Mesendoderm (in vitro differentiated cells): ENCODE results near the gene PSMC6. TPM values are rescaled to one million over a fixed set of nuclear protein-coding genes. Genes with fewer than 3 reads are reported as not detected.

Source experiments
- DNase-seq: peaks from one replicate; pipeline ENCODE4 v3.0.0; 2013
- H2AK5ac ChIP-seq: 2 replicates; pipeline ENCODE4 v1.6.1; 2013; ENCODE audit warnings: low read length, inconsistent platforms
- H2BK120ac ChIP-seq: 2 replicates; pipeline ENCODE4 v1.6.1; 2013; ENCODE audit warnings: low read depth, mild to moderate bottlenecking, low read length, moderate library complexity, mixed read lengths
- H2BK15ac ChIP-seq: replicated peaks from 2 replicates; pipeline ENCODE4 v1.6.1; 2013; ENCODE audit warnings: low read depth, mild to moderate bottlenecking, moderate library complexity
- H2BK5ac ChIP-seq: 2 replicates; pipeline ENCODE4 v1.6.1; 2013; ENCODE audit warnings: low read length, inconsistent platforms
- H3K18ac ChIP-seq: 2 replicates; pipeline ENCODE4 v1.6.1; 2013; ENCODE audit warnings: mild to moderate bottlenecking, low read length, mixed read lengths
- H3K23ac ChIP-seq: one replicate; pipeline ENCODE4 v1.6.1; 2013; ENCODE audit warnings: low read length
- H3K27ac ChIP-seq: 2 replicates; pipeline ENCODE4 v1.5.1; 2013; ENCODE audit warnings: low read depth, mild to moderate bottlenecking, inconsistent platforms, low read length, moderate library complexity
- H3K27me3 ChIP-seq: 2 replicates; pipeline ENCODE4 v1.6.1; 2013; ENCODE audit warnings: low read length, control low read depth, mild to moderate bottlenecking, inconsistent platforms; ENCODE audit not compliant: insufficient read depth, poor library complexity
- H3K36me3 ChIP-seq: 2 replicates; pipeline ENCODE4 v1.6.1; 2013; ENCODE audit warnings: low read length, inconsistent platforms; ENCODE audit not compliant: control insufficient read depth, insufficient read depth
- H3K4ac ChIP-seq: one replicate; pipeline ENCODE4 v1.6.1; 2013; ENCODE audit warnings: low read depth, mild to moderate bottlenecking, low read length, moderate library complexity
- H3K4me1 ChIP-seq: 2 replicates; pipeline ENCODE4 v1.6.1; 2013; ENCODE audit warnings: low read depth, low read length, inconsistent platforms; ENCODE audit not compliant: control insufficient read depth
- H3K4me2 ChIP-seq: 2 replicates; pipeline ENCODE4 v1.6.1; 2013; ENCODE audit warnings: low read length
- H3K4me3 ChIP-seq: 2 replicates; pipeline ENCODE4 v1.5.1; 2013; ENCODE audit warnings: mild to moderate bottlenecking, low read length
- H3K56ac ChIP-seq: one replicate; pipeline ENCODE4 v1.6.1; 2013; ENCODE audit warnings: low read length
- H3K79me1 ChIP-seq: 2 replicates; pipeline ENCODE4 v1.6.1; 2013; ENCODE audit warnings: low read length, inconsistent platforms
- H3K79me2 ChIP-seq: 2 replicates; pipeline ENCODE4 v1.6.1; 2013; ENCODE audit warnings: mild to moderate bottlenecking, low read length; ENCODE audit not compliant: control insufficient read depth, insufficient read depth
- H3K9ac ChIP-seq: 2 replicates; pipeline ENCODE4 v1.6.1; 2013; ENCODE audit warnings: low read length, inconsistent platforms
- H4K5ac ChIP-seq: one replicate; pipeline ENCODE4 v1.6.1; 2013; ENCODE audit warnings: low read length
- H4K8ac ChIP-seq: one replicate; pipeline ENCODE4 v1.6.1; 2013; ENCODE audit warnings: low read depth, mild to moderate bottlenecking, control low read depth, low read length, moderate library complexity
- WGBS: extraction: QIAGEN DNeasy Blood & Tissue Kit; methylation state at CpG from one replicate; pipeline ENCODE4 v1.1.7; 2013; ENCODE audit warnings: low lambda C conversion rate, missing lambda C conversion rate; ENCODE audit not compliant: insufficient coverage; ENCODE audit errors: extremely low coverage; 5-methylcytosine and 5-hydroxymethylcytosine counted together
- polyA plus RNA-seq, 2 experiments: library from polyadenylated mRNA; stranded (reverse); fragments of 200-250 nt; gene quantifications; one replicate each; pipeline ENCODE4 v1.2.3, GENCODE V29; 2013

The PSMC6 gene
- polyA plus RNA-seq (2013, experiment 1 of 2): 122 TPM
- polyA plus RNA-seq (2013, experiment 2 of 2): 117 TPM

DNA sequence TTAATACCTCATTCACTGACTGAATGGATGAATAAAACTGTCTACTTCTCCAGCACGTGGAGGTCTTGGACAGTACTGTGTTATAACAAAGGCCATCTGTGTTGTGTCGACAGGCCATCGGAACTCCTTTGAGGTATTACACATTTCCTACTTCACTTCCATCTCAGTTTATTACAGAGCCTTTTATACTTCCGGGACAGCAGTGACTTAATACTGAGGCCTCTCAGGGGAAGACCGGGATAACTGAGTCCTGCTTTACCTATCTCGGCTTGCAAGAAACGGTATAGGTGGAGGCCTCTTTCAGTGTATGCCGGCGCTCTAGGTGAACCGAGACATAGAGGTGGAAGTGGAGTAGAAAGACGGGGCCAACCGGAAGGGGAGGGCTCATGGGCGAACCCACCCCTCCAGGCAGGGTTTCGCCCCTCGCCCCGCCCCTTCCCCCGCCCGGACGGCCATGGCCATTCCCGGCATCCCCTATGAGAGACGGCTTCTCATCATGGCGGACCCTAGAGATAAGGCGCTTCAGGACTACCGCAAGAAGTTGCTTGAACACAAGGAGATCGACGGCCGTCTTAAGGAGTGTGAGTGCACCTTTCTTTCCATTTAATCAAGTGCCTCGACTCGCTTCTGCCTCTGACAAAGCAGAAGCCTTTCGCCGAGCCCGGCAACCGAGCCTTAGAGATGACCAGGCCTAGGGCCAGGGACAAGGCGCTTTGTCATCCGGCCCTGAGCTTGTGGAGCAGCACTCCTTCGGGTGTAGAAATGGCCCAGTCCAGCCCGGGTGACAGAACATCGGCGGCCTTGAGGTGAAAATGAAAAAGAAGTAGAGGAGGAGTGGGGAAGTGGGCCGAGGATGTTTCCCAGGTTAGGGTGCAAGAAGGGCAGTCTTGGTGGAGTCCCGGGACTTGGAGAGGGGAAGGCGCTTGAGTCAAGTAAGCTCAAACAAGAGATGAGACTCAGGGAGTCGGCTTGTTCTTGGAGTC is at the start of gene PSMC6:
PSMC6 (plus strand) TSS at position 477 of the 983 bp plus-strand sequence; CDS start at position 497, 20 bp downstream.
- peak within 1 kb of the TSS; percentile 81 for H3K9ac ChIP-seq
- peak within 1 kb of the TSS; percentile 41 for H3K27ac ChIP-seq
- peak within 1 kb of the TSS; percentile 74 for H2BK5ac ChIP-seq
- H2AK5ac ChIP-seq: no peak within 1 kb of the TSS
- H2BK15ac ChIP-seq: no peak within 1 kb of the TSS
- H3K4me3 ChIP-seq: peak within 1 kb of the TSS; percentile 66
- peak within 1 kb of the TSS; percentile 84 for H4K5ac ChIP-seq
- H3K79me2 ChIP-seq: peaks cover 18% of the 10 kb centered on the region
- no peak within 1 kb of the TSS for H3K23ac ChIP-seq
- H3K4ac ChIP-seq: peak within 1 kb of the TSS; percentile 78
- H3K4me1 ChIP-seq: no peaks in the 10 kb centered on the region
- H2BK120ac ChIP-seq: no peak within 1 kb of the TSS
- H4K8ac ChIP-seq: peak within 1 kb of the TSS; percentile 97
- WGBS: no CpG with 5 or more reads among the region's 43 CpGs
- peaks cover 2% of the 10 kb centered on the region for H3K36me3 ChIP-seq
- peak; percentile 96 for DNase-seq
- H3K56ac ChIP-seq: peak within 1 kb of the TSS; percentile 93
- H3K18ac ChIP-seq: peak within 1 kb of the TSS; percentile 77
- H3K79me1 ChIP-seq: peaks cover 2% of the 10 kb centered on the region
- H3K27me3 ChIP-seq: no peaks in the 10 kb centered on the region
- peak within 1 kb of the TSS; percentile 63 for H3K4me2 ChIP-seq

DNA sequence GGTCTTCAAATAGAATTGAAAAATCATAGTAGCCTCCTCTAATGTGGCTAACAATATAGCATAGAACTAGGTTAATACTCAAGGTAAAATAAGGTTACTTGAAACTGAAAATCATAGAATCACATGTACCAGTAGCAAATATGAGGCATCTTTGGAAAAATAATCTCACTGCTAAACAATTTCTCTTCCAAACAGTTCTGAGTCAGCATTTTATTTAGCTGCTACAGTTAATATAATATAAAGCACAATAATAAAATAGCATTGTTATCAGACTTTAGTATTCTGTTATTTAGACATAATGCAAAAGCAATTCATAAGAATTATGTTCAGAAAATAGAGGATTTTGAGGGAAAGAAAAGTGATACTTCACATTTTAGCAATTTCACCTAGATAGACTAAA is 46.7 kb upstream of the PSMC6 start:
- Histone ChIP-seq H3K27me3 (no peaks in the 10 kb centered on the region), H2BK120ac (no peak overlapping the region), H2BK5ac (no peak overlapping the region), H3K4me3 (no peak overlapping the region), H3K79me2 (no peaks in the 10 kb centered on the region), H3K36me3 (no peaks in the 10 kb centered on the region), H3K4me1 (no peaks in the 10 kb centered on the region), H4K8ac (no peak overlapping the region), H3K4ac (no peak overlapping the region), H3K4me2 (no peak overlapping the region), H2BK15ac (no peak overlapping the region), H3K56ac (no peak overlapping the region), H3K27ac (no peak overlapping the region), H3K18ac (no peak overlapping the region), H3K23ac (no peak overlapping the region), H4K5ac (no peak overlapping the region), H3K79me1 (no peaks in the 10 kb centered on the region), H3K9ac (no peak overlapping the region), H2AK5ac (no peak overlapping the region)
- DNase-seq: no peak

DNA sequence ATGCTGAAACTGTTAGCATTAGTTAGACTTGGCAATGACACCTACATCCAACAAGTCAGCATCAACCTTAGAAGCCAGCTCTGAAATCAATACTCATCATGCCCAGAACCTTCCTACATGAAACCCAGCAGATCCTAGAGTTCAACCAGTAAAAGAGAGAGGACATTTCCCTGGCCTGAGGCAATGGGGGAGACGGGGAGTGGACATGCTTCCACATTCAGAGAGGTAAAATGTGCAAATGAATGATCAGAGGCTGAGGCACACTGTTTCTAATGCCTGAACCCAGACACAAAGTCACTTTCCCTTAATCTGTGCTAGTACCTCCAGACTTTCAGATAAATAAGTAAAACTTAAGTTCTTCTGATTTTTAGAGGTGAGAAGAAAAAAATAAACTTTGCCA is 46.2 kb upstream of the PSMC6 start:
- H3K4me3 ChIP-seq: no peak overlapping the region
- DNase-seq: no peak
- H3K4me2 ChIP-seq: no peak overlapping the region
- no peak overlapping the region for H2BK120ac ChIP-seq
- H2BK5ac ChIP-seq: no peak overlapping the region
- no peak overlapping the region for H3K4ac ChIP-seq
- no peak overlapping the region for H3K9ac ChIP-seq
- H3K56ac ChIP-seq: no peak overlapping the region
- no peak overlapping the region for H2AK5ac ChIP-seq
- no peak overlapping the region for H4K5ac ChIP-seq
- no peaks in the 10 kb centered on the region for H3K79me1 ChIP-seq
- H3K79me2 ChIP-seq: no peaks in the 10 kb centered on the region
- H4K8ac ChIP-seq: no peak overlapping the region
- WGBS: no CpG with 5 or more reads among the region's 1 CpG
- no peak overlapping the region for H3K23ac ChIP-seq
- H3K4me1 ChIP-seq: no peaks in the 10 kb centered on the region
- H3K27ac ChIP-seq: no peak overlapping the region
- no peaks in the 10 kb centered on the region for H3K27me3 ChIP-seq
- H3K36me3 ChIP-seq: no peaks in the 10 kb centered on the region
- H3K18ac ChIP-seq: no peak overlapping the region
- no peak overlapping the region for H2BK15ac ChIP-seq

DNA sequence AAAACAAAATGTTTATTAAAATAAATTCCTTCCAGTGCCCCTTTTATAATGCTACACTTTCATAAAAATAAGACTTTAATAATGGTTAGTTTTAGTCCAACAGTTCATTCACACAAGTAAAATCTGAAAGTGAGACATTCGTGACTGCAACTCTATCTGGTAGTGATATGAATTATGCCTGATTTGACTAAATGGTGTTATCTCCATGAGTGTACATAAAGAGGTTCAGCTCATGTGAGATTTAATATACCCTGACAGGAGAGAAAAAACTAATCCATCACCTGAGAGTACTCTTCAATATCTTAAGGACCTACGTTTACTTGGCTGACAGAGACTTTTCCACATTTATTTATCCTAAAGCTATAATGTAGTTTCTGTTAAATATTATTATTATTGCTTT is 45.7 kb upstream of the PSMC6 start:
- Histone ChIP-seq H3K79me2 (no peaks in the 10 kb centered on the region), H4K8ac (no peak overlapping the region)
- no CpG with 5 or more reads among the region's 2 CpGs for WGBS

DNA sequence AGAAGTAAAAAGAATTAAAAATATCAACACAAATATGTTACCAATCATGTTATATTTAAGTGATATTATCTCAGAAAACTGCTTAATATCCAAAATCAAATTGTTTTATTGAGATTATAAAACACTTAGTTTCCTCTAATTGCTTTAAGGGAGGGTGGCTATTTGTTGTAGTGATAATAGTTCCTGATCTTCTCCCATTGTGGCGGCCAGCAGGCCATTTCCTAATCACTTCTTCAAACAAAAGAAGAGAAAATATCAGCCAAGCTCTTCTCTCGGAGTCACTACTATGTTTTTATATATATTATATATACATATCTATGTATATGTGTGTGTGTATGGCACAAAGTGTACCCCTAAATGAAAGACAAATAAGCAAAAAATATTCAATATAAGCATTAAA is 43.1 kb upstream of the PSMC6 start:
- Histone ChIP-seq H3K79me1 (no peaks in the 10 kb centered on the region), H3K23ac (no peak overlapping the region), H3K18ac (no peak overlapping the region), H3K27ac (no peak overlapping the region), H3K4me3 (no peak overlapping the region), H4K5ac (no peak overlapping the region), H3K9ac (no peak overlapping the region), H3K79me2 (no peaks in the 10 kb centered on the region), H2BK120ac (no peak overlapping the region), H2BK15ac (no peak overlapping the region), H3K27me3 (no peaks in the 10 kb centered on the region), H4K8ac (no peak overlapping the region), H2AK5ac (no peak overlapping the region), H3K56ac (no peak overlapping the region), H3K4me2 (no peak overlapping the region), H3K36me3 (no peaks in the 10 kb centered on the region), H3K4ac (no peak overlapping the region), H3K4me1 (no peaks in the 10 kb centered on the region), H2BK5ac (no peak overlapping the region)
- no CpG with 5 or more reads among the region's 2 CpGs for WGBS
- peak; percentile 30 for DNase-seq

More for the DNA sequence above, 45.7 kb upstream of the PSMC6 start:
- no peak overlapping the region for H2BK5ac ChIP-seq
- no peak overlapping the region for H3K4me2 ChIP-seq
- no peak for DNase-seq
- H3K4me3 ChIP-seq: no peak overlapping the region
- no peak overlapping the region for H3K18ac ChIP-seq
- no peaks in the 10 kb centered on the region for H3K4me1 ChIP-seq
- no peak overlapping the region for H2AK5ac ChIP-seq
- H3K27me3 ChIP-seq: no peaks in the 10 kb centered on the region
- no peaks in the 10 kb centered on the region for H3K79me1 ChIP-seq
- no peak overlapping the region for H4K5ac ChIP-seq
- no peak overlapping the region for H3K56ac ChIP-seq
- H3K36me3 ChIP-seq: no peaks in the 10 kb centered on the region
- H3K4ac ChIP-seq: no peak overlapping the region
- no peak overlapping the region for H2BK120ac ChIP-seq
- H3K23ac ChIP-seq: no peak overlapping the region
- no peak overlapping the region for H3K9ac ChIP-seq
- no peak overlapping the region for H2BK15ac ChIP-seq
- no peak overlapping the region for H3K27ac ChIP-seq
